HG03103 (cell line): ENCODE measurements around the gene FAM20B.

Experiments used
- ATAC-seq: cut with Tn5 transposase; IDR thresholded peaks from one replicate; pipeline ENCODE4 v1.9.1; 2021; ENCODE audit warnings: low read depth; ENCODE audit not compliant: unreplicated experiment

Gene FAM20B

DNA sequence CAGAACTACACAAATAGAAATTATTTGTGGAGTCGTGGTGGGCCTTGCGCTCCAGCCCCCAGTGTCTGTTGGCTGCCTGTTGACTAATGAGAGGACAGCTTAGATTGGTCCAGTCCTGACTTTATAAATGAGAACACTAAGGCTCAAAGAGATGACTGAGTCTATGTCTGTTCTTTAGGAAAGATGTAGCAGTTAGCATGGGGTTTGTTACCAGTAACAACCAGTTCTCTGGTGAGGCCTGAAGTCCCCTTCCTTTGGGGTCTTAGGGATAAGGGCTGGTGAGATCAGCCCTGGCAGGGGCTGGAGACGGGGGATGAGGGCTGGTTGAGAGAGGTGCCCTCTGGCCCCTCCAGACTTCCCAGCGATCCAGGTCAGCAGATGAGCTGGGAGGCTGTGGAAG, 65.2 kb downstream of the FAM20B start:
- ATAC-seq: no peak

DNA sequence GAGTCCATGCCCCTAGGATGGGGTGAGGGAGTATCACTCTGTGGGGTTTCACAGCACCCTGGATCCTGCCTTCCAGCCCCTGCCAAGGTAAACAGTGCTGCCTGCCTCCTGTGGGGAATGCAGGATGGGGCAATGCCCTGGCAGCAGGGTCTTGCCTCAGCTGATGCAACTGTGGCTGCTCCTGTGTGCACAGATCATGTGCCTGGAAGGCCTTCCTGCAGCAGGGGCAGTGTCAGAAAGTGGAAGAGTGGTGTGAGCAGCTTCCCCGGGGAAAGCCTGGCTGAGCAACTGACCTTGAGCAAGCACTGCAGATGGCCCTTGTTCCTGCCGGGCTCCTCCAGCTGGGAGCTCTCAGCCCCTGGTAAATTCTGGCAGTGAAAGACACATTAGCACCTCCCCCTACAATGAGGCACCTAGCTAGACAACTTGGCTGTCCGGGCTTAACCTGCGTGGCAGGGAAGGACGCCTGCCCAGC, 66.0 kb downstream of the FAM20B start:
- no peak for ATAC-seq

DNA sequence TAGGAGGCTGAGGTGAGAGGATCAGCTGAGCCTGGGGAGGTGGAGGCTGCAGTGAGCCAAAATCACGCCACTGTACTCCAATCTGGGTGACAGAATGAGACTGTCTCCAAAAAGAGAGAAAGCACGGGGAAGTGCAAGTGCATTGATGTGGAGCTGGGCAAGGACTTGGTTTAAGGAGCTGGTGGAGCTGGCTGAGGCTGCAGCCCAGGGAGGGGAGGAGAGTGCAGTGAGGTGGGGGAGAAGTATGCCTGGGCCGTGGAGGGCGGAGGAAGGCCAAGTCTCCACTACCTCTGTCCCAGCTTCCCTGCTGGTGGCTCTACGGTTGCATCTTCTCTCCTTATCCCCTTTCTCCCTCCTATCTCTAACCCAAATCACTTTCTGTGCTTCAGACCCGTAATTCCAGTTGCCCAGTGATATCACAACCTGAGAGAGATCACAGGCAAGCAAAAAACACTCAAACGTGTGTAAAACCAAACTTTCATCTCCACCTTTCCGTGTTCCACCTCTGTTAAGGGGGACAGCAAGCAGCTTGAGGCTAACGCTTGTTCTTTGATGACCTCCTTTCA, 67.3 kb downstream of the FAM20B start:
- no peak for ATAC-seq

DNA sequence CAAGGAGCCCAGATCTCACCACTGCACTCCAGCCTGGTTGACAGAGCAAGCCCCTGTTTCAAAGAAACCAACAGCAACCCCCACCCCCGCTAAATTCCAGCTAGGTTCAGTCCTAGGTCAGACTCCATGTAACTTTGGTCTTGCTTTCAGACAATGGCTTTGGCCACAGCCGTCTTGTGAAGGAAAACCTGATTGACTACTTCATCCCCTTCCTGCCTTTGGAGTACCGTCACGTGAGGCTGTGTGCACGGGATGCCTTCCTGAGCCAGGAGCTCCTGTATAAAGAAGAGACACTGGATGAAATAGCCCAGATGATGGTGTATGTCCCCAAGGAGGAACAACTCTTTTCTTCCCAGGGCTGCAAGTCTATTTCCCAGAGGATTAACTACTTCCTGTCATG, 69.1 kb downstream of the FAM20B start:
- no peak for ATAC-seq

DNA sequence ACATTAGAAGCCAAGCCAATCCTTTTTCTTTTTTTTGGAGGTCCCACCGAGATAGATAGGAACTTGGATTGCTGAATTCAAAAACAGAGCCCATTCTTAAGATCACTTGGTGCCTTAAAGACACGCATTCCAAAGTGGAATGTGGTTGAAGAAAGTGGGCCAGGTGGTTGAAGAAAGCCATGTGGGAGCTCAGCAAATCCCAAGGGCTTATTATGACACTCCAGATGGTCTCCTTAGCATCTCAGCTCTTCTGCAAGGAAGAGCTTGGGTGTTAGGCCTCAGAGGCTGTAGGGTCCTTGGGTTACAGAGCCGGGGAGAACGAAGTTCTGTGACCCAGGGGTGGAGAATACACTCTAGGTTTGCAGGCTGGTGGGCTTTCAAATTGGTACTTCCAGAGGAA, 69.7 kb downstream of the FAM20B start:
- ATAC-seq: no peak

DNA sequence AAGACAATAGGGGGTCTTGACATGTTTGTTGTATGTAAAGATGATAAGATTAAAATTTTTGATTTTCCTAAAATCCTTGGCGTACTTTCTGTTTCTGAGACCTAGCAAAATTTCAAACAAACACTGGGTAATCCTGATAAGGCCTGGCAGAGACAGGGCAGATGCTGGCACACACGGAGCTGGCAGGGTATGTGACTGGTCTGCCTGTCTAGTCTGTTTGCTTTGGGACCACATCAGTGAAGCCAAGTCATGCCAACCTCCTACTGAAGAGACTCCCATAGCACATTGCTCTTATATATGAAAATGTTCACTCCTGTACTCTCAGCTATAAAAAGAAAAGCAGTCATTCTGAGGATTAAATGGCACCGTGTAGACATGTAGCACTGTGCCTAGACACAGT, 70.2 kb downstream of the FAM20B start:
- no peak for ATAC-seq

DNA sequence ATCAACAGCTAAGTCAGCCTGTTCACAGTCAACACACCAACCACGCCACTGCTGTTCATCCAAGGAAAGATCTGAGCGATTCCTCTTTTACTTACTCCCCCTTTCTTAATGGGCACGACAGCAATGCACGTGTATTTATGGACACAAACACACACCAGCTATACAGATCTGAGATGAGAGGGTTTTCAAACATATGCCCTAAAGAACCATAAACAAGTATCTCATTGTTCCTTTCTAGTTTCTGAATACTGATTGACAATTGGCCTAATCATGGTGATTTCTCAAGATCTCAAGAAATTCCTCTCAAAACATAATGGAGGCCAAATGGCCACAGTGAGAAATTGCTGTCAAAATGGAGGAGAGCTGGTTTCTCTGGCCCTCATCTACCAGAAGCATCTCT, 74.2 kb downstream of the FAM20B start:
- ATAC-seq: no peak

DNA sequence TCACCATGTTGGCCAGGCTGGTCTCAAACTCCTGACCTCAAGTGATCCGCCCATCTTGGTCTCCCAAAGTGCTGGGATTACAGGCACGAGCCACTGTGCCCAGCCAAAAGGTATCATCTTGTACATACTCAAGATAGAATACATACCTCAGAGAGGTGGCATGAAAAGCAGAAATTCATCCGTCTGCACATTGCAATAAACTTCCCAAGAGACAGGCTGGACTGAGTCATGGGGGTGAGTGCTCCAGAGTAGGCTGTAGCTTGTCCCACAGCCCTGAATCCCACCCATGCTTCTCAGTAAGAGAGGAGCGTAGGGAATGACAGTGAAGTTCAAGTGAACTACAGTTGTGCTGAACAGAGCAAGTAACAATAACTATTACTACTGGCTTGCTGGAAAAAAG, 75.9 kb downstream of the FAM20B start:
- ATAC-seq: no peak

DNA sequence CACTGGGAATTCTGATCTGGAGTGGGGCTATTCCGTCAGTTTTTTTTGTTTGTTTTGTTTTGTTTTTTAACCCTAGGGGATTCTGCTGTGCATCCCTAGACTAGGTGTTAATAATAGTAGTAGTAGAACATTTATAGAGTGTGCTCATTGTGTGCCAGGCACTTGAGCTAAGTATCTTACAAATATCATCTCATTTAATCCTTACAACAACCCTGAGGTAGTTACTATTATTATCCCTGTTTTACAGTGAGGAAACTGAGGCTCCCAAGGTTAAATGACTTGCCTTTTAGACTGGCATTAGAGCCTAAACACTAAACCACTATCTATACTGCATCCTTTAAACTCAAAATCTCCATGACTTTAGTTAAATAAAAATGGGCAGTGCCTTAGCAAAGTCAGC, 78.3 kb downstream of the FAM20B start:
- no peak for ATAC-seq

DNA sequence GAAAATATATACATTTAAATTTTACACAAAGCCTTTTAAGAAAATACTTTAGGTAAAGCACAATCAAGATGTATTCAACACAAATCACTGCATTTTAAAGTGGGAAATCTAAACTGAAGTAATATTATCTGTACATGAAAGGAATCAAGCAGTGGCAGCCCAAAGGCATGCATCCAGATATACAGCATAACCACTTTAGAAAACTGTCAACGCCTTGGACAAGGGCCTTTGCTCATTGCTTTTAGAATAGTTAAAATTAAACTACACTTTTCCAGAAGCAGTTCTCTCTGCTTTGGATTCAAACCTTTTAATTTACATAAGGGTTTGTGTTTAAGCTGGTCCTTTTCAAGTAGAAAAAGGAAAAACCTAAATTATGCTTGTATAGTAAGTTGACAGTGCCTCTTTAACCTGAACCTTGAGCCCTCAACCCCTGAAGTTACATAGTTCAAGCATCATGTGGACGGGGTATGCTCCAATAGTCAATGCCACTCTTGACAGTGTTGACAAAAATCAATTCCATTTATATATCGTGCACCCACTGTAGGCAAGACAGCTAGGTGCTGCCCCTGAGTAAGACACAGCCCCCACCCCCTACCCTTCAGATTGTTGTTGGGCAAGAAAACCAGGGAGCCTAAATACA, 79.0 kb downstream of the FAM20B start:
- no peak for ATAC-seq

DNA sequence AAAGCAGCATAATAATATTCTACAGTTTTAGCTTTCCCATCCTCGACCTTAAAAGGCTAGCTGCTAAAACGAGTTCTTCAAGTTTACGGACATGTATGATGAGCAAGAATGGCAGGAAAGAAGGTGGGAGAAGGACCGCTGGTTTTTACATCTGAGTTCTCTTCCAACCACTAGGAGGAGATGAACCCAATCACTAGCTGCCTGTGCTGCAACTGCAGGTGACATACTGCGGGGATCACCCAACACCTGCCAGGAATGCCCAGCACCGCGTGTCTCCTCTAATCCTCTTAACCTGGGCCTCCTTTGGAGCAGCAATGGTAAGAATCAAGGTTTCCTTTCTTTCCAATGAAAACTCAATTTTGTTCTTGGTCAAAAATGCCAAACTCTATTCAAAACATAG, 79.7 kb downstream of the FAM20B start:
- no peak for ATAC-seq

DNA sequence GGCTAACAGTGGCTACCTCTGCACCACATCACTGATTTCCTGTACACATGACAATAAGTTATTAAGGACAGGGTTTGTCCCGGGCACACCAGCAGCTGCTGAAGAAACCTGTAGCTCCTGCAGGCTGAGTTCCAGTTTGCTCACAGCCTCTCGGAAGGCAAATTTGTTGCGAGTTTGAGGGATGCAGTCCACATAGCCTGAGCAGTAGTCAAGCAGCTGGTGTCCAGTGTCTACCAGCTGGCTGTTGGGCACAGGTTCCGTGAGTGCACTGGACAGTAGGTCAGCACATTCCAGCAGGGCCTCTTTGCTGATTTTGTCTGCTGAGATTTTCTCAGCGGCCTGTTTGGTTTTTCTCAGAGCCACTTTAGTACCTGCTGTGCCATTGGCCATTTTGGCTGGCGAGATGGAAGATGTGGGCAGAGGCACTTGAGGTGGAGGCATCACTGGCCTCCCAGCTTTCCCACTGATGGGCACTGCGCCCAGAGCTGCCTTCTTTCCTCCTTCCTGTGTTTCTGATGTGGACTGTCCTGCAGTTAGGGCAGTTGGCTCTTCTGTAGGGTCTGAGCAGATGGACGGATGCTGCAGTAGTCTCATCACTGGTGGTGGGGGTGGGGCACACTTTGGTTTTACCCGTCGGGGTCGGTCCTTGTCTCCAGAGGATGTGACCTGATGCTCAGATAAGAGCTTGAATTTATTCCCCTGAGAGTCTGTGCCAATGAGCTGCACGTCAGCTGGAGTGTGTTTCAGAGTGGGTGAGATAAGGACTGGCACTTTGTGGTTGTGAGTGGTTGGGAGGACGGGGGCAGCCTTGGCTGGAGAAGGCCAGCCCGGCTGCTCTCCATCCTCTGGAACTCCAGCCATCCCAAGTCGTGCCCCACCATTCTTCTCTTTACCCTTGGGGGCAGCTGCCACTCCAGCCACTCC, 82.3 kb downstream of the FAM20B start:
- ATAC-seq: no peak

DNA sequence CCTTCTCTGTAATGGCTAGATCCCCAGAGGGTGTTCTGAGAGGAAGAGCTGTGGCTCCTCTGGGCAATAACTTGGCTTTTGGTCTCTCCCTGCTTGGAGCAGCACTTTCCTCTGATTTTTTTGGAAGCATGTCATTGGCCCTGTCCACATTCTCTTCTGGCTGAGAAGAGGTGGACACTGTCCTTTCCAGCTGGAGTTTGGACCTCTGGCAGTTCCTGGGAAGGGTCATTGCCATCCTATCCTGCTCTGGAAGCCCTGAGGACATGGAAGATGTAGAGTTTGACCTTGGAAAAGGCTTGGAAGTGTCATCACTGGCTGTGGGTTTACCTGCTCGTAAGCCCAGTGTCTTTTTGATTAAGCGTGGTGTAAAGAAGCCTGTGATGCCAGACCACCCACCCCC, 83.0 kb downstream of the FAM20B start:
- ATAC-seq: no peak

DNA sequence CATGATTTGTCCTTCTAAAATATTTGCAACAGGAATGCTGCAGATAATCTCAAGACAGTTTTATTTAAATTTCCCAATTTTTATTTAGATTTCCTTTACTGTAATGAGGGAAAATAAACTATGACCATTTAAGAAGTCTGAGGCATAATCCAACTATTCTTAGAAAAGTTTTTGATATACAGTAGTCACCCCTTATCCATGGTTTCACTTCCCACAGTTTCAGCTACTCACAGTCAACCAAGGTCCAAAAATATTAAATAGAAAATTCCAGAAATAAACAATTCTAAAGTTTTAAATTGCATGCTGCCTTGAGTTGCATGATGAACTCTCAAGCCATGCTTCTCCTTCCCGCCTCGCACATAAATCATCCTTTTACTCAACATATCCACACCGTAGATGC, 89.5 kb downstream of the FAM20B start:
- ATAC-seq: no peak

DNA sequence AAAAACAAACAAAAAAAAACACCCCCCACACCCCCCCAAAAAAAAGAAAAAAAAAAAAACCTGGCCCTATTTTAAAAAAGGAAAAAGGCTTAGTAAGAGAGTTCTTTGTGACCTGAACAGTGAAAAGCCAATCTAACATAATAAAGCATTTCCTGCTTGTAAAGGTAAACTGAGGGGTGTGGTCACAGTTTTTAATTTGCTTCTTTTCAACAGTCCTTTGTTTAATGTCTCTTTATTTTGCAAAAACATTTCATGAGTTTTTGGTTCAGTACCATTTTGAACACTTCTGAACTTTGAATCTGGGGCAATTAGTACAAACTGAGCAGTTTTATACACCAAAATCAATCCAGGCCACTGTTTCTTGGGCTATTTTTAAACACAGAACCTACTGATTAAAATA, 93.8 kb downstream of the FAM20B start:
- ATAC-seq: no peak

DNA sequence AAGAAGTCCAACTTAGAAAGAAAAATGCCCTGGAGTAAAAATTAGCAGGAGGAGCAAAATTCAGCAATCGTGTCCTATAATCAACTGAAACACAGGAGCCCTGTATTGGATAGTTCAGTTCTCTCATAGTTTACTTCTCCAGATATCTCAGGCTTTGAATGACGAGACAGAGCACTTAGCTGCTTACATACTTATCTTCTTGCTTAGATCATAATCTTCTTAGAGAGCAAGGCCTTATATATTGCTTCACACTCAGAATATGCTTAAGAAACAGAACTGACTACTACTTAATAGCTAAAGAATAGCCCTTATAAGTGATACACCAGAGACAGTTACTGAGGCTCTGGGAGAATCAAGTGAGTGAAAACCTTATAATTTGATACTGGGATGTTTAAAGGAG, 95.0 kb downstream of the FAM20B start:
- no peak for ATAC-seq

DNA sequence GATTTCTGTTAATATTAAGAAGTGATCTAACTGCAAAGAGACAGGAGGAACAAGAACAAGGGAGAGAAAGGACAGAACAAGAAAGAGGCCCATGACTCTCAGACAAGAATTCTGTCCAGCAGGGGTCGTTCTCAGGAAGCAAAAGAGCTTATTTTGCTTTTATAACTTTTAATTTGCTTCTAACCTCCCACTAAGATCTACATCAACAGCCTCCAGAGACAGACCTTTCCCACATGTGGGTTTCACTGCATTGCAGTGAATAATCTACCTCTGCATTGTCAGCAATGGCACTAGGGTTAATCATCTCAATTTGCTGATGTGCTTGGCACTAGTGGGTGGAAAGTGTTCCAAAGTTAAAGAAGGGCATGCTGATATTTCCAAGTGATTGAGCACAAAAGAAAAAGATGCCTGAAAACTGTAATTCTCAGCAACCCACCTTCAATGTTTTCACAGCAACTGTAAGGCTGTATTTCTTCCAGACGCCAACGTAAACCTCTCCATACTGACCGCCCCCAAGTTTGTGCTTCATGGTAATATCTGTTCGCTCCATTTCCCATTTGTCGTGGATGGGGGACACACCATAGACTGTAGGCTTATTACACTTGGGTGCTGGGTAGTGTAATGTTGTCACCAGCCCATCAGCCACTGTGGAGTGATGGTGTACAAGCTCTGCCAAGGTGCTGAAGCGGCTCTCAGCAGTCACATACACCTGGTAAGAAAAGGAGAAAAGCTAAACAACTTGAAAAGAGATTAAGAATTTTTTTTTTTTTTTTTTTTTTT, 95.7 kb downstream of the FAM20B start:
- ATAC-seq: no peak

DNA sequence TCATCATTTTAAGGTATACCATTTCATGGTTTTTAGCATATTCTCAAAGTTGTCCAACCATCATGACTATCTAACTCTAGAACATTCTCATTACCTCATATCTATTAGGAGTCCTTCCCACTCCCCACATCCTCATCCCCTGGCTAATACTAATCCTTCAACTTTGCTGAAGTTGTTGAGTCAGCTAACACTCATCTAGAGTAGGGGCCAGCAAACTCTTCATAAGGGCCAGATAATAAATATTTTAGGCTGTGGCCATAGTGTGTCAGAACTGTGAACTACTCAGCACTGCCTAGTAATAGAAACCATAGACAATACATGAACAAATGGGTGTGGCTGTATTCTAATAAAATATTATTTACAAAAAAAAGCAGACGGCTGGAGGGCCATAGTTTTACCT, 99.2 kb downstream of the FAM20B start:
- no peak for ATAC-seq
